ENCODE measurements around the gene POU2F1. TPM values are rescaled to one million over a fixed set of nuclear protein-coding genes. Genes with fewer than 3 reads are reported as not detected.

POU2F1 gene
- total RNA-seq, 1 experiment from 2014 or later: 25.0 TPM

GRCh38 chr1:167262836-167263235, 42.1 kb downstream of the POU2F1 start:
- no peaks in the 10 kb centered on the region for H3K36me3 ChIP-seq (ENCODE audit: insufficient read depth, low read length, poor library complexity, severe bottlenecking)
- intact Hi-C loops (cut with micrococcal nuclease; ENCODE audit: unreplicated experiment): no loop called here
- no peaks in the 10 kb centered on the region for H3K27me3 ChIP-seq (replicated peaks; ENCODE audit: insufficient read depth, low read depth, low read length, poor library complexity)
- no peak overlapping the region for H3K27ac ChIP-seq (ENCODE audit: low read depth, low read length, poor library complexity, severe bottlenecking)
- no peak for TF ChIP-seq EZH2 (IDR thresholded peaks at IDR 0.05; ENCODE audit: borderline replicate concordance, low read depth, low read length, poor library complexity, severe bottlenecking)
- TF ChIP-seq CTCF (conservative IDR thresholded peaks at IDR 0.05; ENCODE audit: low read depth, low read length): no peak
- DNase-seq (ENCODE audit: low spot score): no peak
- H3K4me1 ChIP-seq (ENCODE audit: insufficient read depth, low read length, poor library complexity, severe bottlenecking): peaks cover 24% of the 10 kb centered on the region
- H3K4me3 ChIP-seq (ENCODE audit: low read depth, low read length, poor library complexity, severe bottlenecking): no peak overlapping the region
- no TSS peak for BruUV-seq (replicated peaks)
- ChIA-PET POLR2A (ENCODE audit: low non-redundant PET) (no interaction called here), CTCF (interaction anchor here (0.9 kb wide), 1 partner anchor 132 kb away, joined by 4 read pairs; no protein-coding TSS in a partner anchor)
- no peaks in the 10 kb centered on the region for H3K9me3 ChIP-seq (ENCODE audit: low read depth, low read length, poor library complexity, severe bottlenecking)

GRCh38 chr1:167263344-167263743, 42.7 kb downstream of the POU2F1 start:
- ChIA-PET CTCF (interaction anchor here (0.9 kb wide), 1 partner anchor 132 kb away, joined by 4 read pairs; no protein-coding TSS in a partner anchor), POLR2A (ENCODE audit: low non-redundant PET) (no interaction called here)
- Histone ChIP-seq H3K36me3 (ENCODE audit: insufficient read depth, low read length, poor library complexity, severe bottlenecking) (no peaks in the 10 kb centered on the region), H3K27ac (ENCODE audit: low read depth, low read length, poor library complexity, severe bottlenecking) (no peak overlapping the region), H3K27me3 (replicated peaks; ENCODE audit: insufficient read depth, low read depth, low read length, poor library complexity) (no peaks in the 10 kb centered on the region), H3K4me3 (ENCODE audit: low read depth, low read length, poor library complexity, severe bottlenecking) (no peak overlapping the region), H3K4me1 (ENCODE audit: insufficient read depth, low read length, poor library complexity, severe bottlenecking) (peaks cover 29% of the 10 kb centered on the region), H3K9me3 (ENCODE audit: low read depth, low read length, poor library complexity, severe bottlenecking) (no peaks in the 10 kb centered on the region)
- no peak for TF ChIP-seq CTCF (conservative IDR thresholded peaks at IDR 0.05; ENCODE audit: low read depth, low read length)
- no peak for TF ChIP-seq EZH2 (IDR thresholded peaks at IDR 0.05; ENCODE audit: borderline replicate concordance, low read depth, low read length, poor library complexity, severe bottlenecking)
- intact Hi-C loops (cut with micrococcal nuclease; ENCODE audit: unreplicated experiment): no loop called here
- no peak for DNase-seq (ENCODE audit: low spot score)
- no TSS peak for BruUV-seq (replicated peaks)

GRCh38 chr1:167263819-167264464, 43.3 kb downstream of the POU2F1 start:
- H3K9me3 ChIP-seq (ENCODE audit: low read depth, low read length, poor library complexity, severe bottlenecking): no peaks in the 10 kb centered on the region
- BruUV-seq (replicated peaks): no TSS peak
- no peak overlapping the region for H3K4me3 ChIP-seq (ENCODE audit: low read depth, low read length, poor library complexity, severe bottlenecking)
- no peak overlapping the region for H3K27ac ChIP-seq (ENCODE audit: low read depth, low read length, poor library complexity, severe bottlenecking)
- no peak for DNase-seq (ENCODE audit: low spot score)
- ChIA-PET POLR2A (ENCODE audit: low non-redundant PET) (no interaction called here), CTCF (no interaction called here)
- TF ChIP-seq EZH2 (IDR thresholded peaks at IDR 0.05; ENCODE audit: borderline replicate concordance, low read depth, low read length, poor library complexity, severe bottlenecking) (no peak), CTCF (conservative IDR thresholded peaks at IDR 0.05; ENCODE audit: low read depth, low read length) (no peak)
- H3K27me3 ChIP-seq (replicated peaks; ENCODE audit: insufficient read depth, low read depth, low read length, poor library complexity): no peaks in the 10 kb centered on the region
- intact Hi-C loops (cut with micrococcal nuclease; ENCODE audit: unreplicated experiment): no loop called here
- H3K4me1 ChIP-seq (ENCODE audit: insufficient read depth, low read length, poor library complexity, severe bottlenecking): peaks cover 35% of the 10 kb centered on the region
- H3K36me3 ChIP-seq (ENCODE audit: insufficient read depth, low read length, poor library complexity, severe bottlenecking): no peaks in the 10 kb centered on the region
